PC-9 (cell line): ENCODE measurements around the gene IL1R2.

Source experiments
- CTCF ChIP-seq: fragments of 200-600 bp; sonication (generic); conservative IDR thresholded peaks from 2 replicates; pipeline ENCODE4 v1.6.1; 2017; ENCODE audit warnings: mixed run types, antibody characterized with exemption, mild to moderate bottlenecking, moderate library complexity
- EZH2 ChIP-seq: fragments of 200-600 bp; sonication (generic); IDR thresholded peaks from 2 replicates; pipeline ENCODE4 v1.8.0; 2017; ENCODE audit warnings: antibody characterized with exemption, low read depth

- TF ChIP-seq CTCF (no peak), EZH2 (no peak)
These were observed 43.1 kb upstream of the IL1R2 start for GRCh38 chr2:101948625-101949155.
